Loucy (cell line): ENCODE results near the gene TDRD15.

Experiments used
- EZH2phosphoT487 ChIP-seq: fragments of 200-600 bp; IDR thresholded peaks from 2 replicates; pipeline ENCODE4 v1.6.1; 2018; ENCODE audit warnings: antibody characterized with exemption, mild to moderate bottlenecking, moderate library complexity, borderline replicate concordance
- TF ChIP-seq, protein P1 (sequence below): fragments of 200-600 bp; sonication (generic); conservative IDR thresholded peaks from 2 replicates; pipeline ENCODE4 v1.5.1; 2014; ENCODE audit warnings: mild to moderate bottlenecking, antibody characterized with exemption, low read length

- TF ChIP-seq, protein P1, sequence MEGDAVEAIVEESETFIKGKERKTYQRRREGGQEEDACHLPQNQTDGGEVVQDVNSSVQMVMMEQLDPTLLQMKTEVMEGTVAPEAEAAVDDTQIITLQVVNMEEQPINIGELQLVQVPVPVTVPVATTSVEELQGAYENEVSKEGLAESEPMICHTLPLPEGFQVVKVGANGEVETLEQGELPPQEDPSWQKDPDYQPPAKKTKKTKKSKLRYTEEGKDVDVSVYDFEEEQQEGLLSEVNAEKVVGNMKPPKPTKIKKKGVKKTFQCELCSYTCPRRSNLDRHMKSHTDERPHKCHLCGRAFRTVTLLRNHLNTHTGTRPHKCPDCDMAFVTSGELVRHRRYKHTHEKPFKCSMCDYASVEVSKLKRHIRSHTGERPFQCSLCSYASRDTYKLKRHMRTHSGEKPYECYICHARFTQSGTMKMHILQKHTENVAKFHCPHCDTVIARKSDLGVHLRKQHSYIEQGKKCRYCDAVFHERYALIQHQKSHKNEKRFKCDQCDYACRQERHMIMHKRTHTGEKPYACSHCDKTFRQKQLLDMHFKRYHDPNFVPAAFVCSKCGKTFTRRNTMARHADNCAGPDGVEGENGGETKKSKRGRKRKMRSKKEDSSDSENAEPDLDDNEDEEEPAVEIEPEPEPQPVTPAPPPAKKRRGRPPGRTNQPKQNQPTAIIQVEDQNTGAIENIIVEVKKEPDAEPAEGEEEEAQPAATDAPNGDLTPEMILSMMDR: no peak
- TF ChIP-seq EZH2phosphoT487: no peak
These were observed 39.4 kb upstream of the TDRD15 start for GRCh38 chr2:21084401-21084800.
